GF-D8 (cell line): ENCODE measurements around the gene PRKG1.
"Not testable (repeated sequence)": the region's sequence is repeated elsewhere in the genome, so short reads cannot be mapped to it uniquely, and the experiment has no call there.

ENCODE experiments used
- DNase-seq: peaks from one replicate; lab custom pipeline; 2025; lab: John Stamatoyannopoulos, UW

The PRKG1 gene

GRCh38 chr10:51270936-51271530 lies 196.7 kb downstream of the PRKG1 start:
- no peak for DNase-seq

- not testable (repeated sequence) for DNase-seq
Measured at GRCh38 chr10:51272099-51272498, 197.8 kb downstream of the PRKG1 start.

- no peak for DNase-seq
Measured at GRCh38 chr10:51272555-51272954, 198.3 kb downstream of the PRKG1 start.

GRCh38 chr10:51273574-51273973 lies 199.3 kb downstream of the PRKG1 start:
- no peak for DNase-seq

GRCh38 chr10:51276097-51276496 lies 201.8 kb downstream of the PRKG1 start:
- DNase-seq: not testable (repeated sequence)

- DNase-seq: not testable (repeated sequence)
Measured at GRCh38 chr10:51281387-51281786, 207.1 kb downstream of the PRKG1 start.

GRCh38 chr10:51285601-51286000 lies 211.3 kb downstream of the PRKG1 start:
- no peak for DNase-seq

- DNase-seq: no peak
Measured at GRCh38 chr10:51288511-51288910, 214.2 kb downstream of the PRKG1 start.

- DNase-seq: no peak
Measured at GRCh38 chr10:51289519-51289918, 215.2 kb downstream of the PRKG1 start.

- no peak for DNase-seq
Measured at GRCh38 chr10:51291961-51292360, 217.7 kb downstream of the PRKG1 start.

- DNase-seq: no peak
Measured at GRCh38 chr10:51297438-51297837, 223.2 kb downstream of the PRKG1 start.

- DNase-seq: no peak
Measured at GRCh38 chr10:51300617-51301304, 226.5 kb downstream of the PRKG1 start.

GRCh38 chr10:51301644-51302043 lies 227.4 kb downstream of the PRKG1 start:
- no peak for DNase-seq

GRCh38 chr10:51302316-51302715 lies 228.0 kb downstream of the PRKG1 start:
- DNase-seq: no peak

- no peak for DNase-seq
Measured at GRCh38 chr10:51308116-51308515, 233.8 kb downstream of the PRKG1 start.

- no peak for DNase-seq
Measured at GRCh38 chr10:51311228-51311627, 236.9 kb downstream of the PRKG1 start.

GRCh38 chr10:51312817-51313216 lies 238.5 kb downstream of the PRKG1 start:
- DNase-seq: no peak

GRCh38 chr10:51313251-51313650 lies 239.0 kb downstream of the PRKG1 start:
- DNase-seq: no peak

- no peak for DNase-seq
Measured at GRCh38 chr10:51313773-51314478, 239.6 kb downstream of the PRKG1 start.

- DNase-seq: no peak
Measured at GRCh38 chr10:51314481-51314880, 240.2 kb downstream of the PRKG1 start.

GRCh38 chr10:51318399-51319172 lies 244.3 kb downstream of the PRKG1 start:
- DNase-seq: no peak

GRCh38 chr10:51319173-51319435 lies 244.8 kb downstream of the PRKG1 start:
- DNase-seq: no peak

- DNase-seq: no peak
Measured at GRCh38 chr10:51321300-51321699, 247.0 kb downstream of the PRKG1 start.
